Skeletal muscle satellite cell (primary cell): Measurements from ENCODE around the gene PCGF1.
A peak's percentile ranks its signal among the peaks of the same experiment; 100 is the strongest.

Experiments
- H3K27me3 ChIP-seq: 2 replicates; pipeline ENCODE4 v1.7.0; 2013; ENCODE audit warnings: low read length; ENCODE audit not compliant: control insufficient read depth, insufficient read depth
- H3K36me3 ChIP-seq: 2 replicates; pipeline ENCODE4 v1.7.0; 2013; ENCODE audit warnings: mild to moderate bottlenecking, control low read depth, low read length; ENCODE audit not compliant: insufficient read depth
- H3K4me1 ChIP-seq: 2 replicates; pipeline ENCODE4 v1.7.0; 2013; ENCODE audit warnings: low read length; ENCODE audit not compliant: control insufficient read depth, insufficient read depth
- H3K4me2 ChIP-seq: 2 replicates; pipeline ENCODE4 v1.7.0; 2013; ENCODE audit warnings: mild to moderate bottlenecking, low read length
- H3K4me3 ChIP-seq: 2 replicates; pipeline ENCODE4 v1.7.0; 2013; ENCODE audit warnings: low read length
- H3K9ac ChIP-seq: 2 replicates; pipeline ENCODE4 v1.7.0; 2013; ENCODE audit warnings: mild to moderate bottlenecking, low read depth, low read length, moderate library complexity
- H3K9me3 ChIP-seq: replicated peaks from 2 replicates; pipeline ENCODE4 v1.7.0; 2013; ENCODE audit warnings: mild to moderate bottlenecking, control low read depth, low read length

Gene PCGF1

GRCh38 chr2:74500578-74500946 lies 6.9 kb downstream of the PCGF1 start:
- Histone ChIP-seq H3K4me2 (no peak overlapping the region), H3K9ac (no peak overlapping the region), H3K4me3 (no peak overlapping the region), H3K9me3 (no peaks in the 10 kb centered on the region), H3K4me1 (peaks cover 51% of the 10 kb centered on the region), H3K36me3 (peaks cover 11% of the 10 kb centered on the region), H3K27me3 (peaks cover 41% of the 10 kb centered on the region)

DNA sequence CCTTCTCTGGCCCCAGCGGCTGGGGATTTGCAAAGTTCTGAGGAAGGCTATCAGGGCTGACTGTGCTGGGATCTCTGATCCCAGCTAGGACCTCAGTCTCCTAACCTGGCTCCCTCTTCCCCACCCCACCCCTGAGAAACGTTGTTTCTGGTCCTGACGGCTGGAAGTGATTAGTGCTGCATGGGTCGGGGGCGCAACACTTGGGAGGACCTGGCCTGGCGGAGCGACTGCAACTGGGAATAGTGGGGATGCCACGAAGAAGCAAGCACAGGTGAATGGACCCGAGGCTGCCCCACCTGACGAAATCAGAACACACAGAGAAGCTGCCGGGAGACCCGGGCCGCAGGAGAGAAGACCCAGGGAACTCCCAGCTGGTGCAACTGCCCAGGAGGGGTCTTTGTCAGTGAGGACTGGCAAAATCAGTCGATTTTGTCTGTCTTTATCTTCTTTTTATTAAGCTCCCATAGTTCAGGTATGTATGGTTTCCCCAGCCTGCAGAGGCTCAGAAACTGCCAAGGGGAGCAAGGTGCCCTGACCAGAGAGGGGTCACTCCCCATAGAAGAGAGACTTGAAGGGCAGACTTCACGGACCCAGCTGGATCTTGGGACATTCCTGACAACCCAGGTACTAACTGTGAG lies 7.4 kb downstream of the PCGF1 start:
- peaks cover 41% of the 10 kb centered on the region for H3K27me3 ChIP-seq
- no peak overlapping the region for H3K4me3 ChIP-seq
- H3K4me2 ChIP-seq: peak overlapping the region; percentile 95
- H3K9ac ChIP-seq: no peak overlapping the region
- H3K4me1 ChIP-seq: peaks cover 47% of the 10 kb centered on the region
- H3K9me3 ChIP-seq: no peaks in the 10 kb centered on the region
- H3K36me3 ChIP-seq: peaks cover 8% of the 10 kb centered on the region

- peaks cover 6% of the 10 kb centered on the region for H3K36me3 ChIP-seq
- H3K27me3 ChIP-seq: peaks cover 41% of the 10 kb centered on the region
- peak within 1 kb of the TSS; percentile 67 for H3K4me3 ChIP-seq
- H3K9ac ChIP-seq: peak within 1 kb of the TSS; percentile 7
- peak within 1 kb of the TSS; percentile 95 for H3K4me2 ChIP-seq
- H3K4me1 ChIP-seq: peaks cover 46% of the 10 kb centered on the region
- no peaks in the 10 kb centered on the region for H3K9me3 ChIP-seq
These were observed 8.1 kb downstream of the PCGF1 start, which contains the start of gene LBX2 for GRCh38 chr2:74499267-74499939. Gene LBX2, minus strand, starts transcription at chr2:74499603. Its CDS starts 66 bp downstream, at chr2:74499537.

GRCh38 chr2:74498500-74499266 lies 8.8 kb downstream of the PCGF1 start:
- Histone ChIP-seq H3K9ac (peak overlapping the region; percentile 7), H3K4me2 (peak overlapping the region; percentile 95), H3K4me3 (peak overlapping the region; percentile 67), H3K4me1 (peaks cover 42% of the 10 kb centered on the region), H3K27me3 (peaks cover 41% of the 10 kb centered on the region), H3K36me3 (peaks cover 13% of the 10 kb centered on the region), H3K9me3 (no peaks in the 10 kb centered on the region)

GRCh38 chr2:74497777-74498499 lies 9.6 kb downstream of the PCGF1 start:
- H3K36me3 ChIP-seq: peaks cover 20% of the 10 kb centered on the region
- no peak overlapping the region for H3K9ac ChIP-seq
- peaks cover 38% of the 10 kb centered on the region for H3K4me1 ChIP-seq
- peak overlapping the region; percentile 95 for H3K4me2 ChIP-seq
- no peaks in the 10 kb centered on the region for H3K9me3 ChIP-seq
- peaks cover 41% of the 10 kb centered on the region for H3K27me3 ChIP-seq
- peak overlapping the region; percentile 67 for H3K4me3 ChIP-seq

DNA sequence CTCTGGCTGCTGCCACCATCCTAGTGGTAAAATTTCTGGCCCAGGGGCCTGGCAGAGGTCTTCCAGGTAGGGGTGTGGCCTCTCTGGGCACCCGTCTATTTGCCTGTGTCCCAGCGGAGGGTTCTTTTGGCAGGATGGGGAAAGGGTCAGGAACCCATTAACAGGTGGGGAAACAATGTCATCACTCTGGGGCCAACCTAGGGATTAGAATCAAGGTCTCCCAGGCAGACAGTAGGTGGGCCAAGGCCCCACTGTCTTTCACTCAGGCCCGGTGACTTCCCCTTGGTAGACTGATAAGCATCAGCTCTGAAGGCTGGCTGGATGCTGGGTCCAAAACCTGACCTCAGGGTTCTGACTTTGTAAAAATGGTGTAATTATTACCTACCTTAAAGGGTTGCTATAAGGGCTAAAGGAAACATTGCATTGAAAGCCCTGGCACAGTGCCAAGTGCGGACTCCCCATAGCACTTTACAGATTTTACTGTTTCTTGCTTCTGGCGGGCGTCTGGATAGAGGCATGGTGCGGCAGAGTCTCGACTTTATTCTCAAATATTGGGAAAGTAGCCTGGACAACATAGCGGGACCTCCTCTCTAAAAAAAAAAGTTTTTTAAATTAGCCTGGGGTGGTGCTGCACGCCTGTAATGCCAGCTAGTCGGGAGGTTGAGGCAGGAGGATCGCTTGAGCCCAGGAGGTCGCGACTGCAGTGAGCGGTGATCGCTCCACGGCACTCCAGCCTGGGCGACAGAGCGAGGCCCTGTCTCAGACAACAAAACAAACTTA lies 10.3 kb downstream of the PCGF1 start:
- Histone ChIP-seq H3K4me2 (peak overlapping the region; percentile 95), H3K9ac (no peak overlapping the region), H3K4me3 (no peak overlapping the region), H3K9me3 (no peaks in the 10 kb centered on the region), H3K36me3 (peaks cover 26% of the 10 kb centered on the region), H3K27me3 (peaks cover 41% of the 10 kb centered on the region), H3K4me1 (peaks cover 31% of the 10 kb centered on the region)

DNA sequence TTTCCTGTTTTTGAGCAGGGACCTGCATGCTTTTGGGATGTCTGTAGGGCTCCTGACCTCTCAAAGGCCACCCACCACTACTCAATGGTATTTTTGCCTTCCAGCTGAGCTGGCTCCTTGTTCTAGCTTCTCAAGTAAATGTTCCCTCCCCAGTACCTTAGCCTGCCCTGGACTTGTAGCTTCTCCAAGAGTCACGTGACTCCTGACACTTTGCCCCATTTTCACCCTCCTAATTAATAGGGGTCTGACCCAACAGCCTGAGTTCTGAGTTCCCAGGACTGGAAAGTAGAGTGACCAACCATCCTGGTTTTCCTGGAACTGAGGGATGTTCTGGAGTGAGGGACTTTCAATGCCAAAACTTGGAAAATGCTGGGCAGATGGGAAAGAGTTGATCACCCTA lies 12.1 kb downstream of the PCGF1 start:
- no peak overlapping the region for H3K9ac ChIP-seq
- H3K4me3 ChIP-seq: no peak overlapping the region
- peaks cover 44% of the 10 kb centered on the region for H3K36me3 ChIP-seq
- H3K9me3 ChIP-seq: no peaks in the 10 kb centered on the region
- H3K4me2 ChIP-seq: no peak overlapping the region
- peaks cover 32% of the 10 kb centered on the region for H3K27me3 ChIP-seq
- H3K4me1 ChIP-seq: peaks cover 29% of the 10 kb centered on the region

DNA sequence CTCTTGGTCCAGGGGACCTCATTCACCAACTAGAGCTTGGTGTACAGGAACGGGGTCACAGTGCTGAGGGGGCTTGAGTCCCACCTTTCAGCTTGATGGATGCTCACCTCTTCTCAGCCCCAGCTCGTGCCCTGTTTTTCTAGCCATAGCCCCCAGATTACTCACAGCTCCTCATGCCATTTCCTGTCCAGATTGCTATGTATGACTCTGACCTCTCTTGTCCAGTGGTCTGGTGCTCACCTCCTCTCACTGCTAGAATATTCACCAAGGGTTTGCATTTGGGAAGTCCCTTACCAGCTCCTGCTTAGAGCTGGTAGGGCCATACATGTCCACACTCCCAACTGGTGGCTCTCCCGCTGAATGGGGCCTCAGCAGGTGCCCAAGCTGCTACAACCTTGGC lies 13.9 kb downstream of the PCGF1 start:
- H3K4me3 ChIP-seq: no peak overlapping the region
- peaks cover 15% of the 10 kb centered on the region for H3K27me3 ChIP-seq
- H3K9ac ChIP-seq: no peak overlapping the region
- H3K4me1 ChIP-seq: peaks cover 17% of the 10 kb centered on the region
- no peaks in the 10 kb centered on the region for H3K9me3 ChIP-seq
- peaks cover 46% of the 10 kb centered on the region for H3K36me3 ChIP-seq
- no peak overlapping the region for H3K4me2 ChIP-seq

DNA sequence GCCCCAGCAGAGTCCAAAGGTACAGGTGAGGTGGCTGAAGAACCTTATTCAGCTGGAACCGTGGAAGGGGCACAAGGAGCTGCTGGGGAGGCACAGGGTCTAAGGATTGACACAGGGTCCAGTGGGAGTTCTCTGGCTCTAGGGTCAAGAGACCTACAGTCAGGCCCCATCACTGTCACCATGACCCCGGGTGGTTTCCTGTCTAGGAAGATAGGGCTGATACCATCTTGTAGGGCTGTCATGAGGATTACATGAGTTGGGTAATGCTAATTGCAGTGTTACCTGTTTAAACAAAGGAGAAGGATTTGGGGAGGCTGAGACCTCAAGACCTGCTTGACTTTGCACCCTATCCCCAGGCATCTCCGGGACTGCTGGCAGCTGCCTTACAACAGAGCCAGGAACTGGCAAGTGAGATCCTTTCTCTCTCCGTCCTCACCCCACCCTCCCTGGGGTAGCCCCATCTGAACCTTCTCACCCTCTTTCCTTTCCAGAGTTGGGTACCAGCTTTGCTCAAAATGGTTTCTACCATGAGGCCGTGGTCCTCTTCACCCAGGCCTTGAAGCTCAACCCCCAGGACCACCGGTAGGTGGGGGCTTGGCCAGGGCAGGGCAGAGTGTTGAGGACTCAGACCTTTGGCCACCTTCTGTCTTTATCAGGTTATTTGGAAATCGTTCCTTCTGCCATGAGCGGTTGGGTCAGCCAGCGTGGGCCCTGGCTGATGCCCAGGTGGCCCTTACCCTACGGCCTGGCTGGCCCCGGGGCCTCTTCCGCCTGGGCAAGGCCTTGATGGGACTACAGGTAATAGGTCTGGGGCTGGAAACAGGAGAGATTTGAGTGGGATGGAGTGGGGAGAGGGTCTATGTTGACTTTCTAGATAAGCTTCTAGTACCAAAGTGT lies 15.6 kb downstream of the PCGF1 start:
- no peak overlapping the region for H3K4me2 ChIP-seq
- peaks cover 5% of the 10 kb centered on the region for H3K4me1 ChIP-seq
- no peak overlapping the region for H3K4me3 ChIP-seq
- no peaks in the 10 kb centered on the region for H3K27me3 ChIP-seq
- no peaks in the 10 kb centered on the region for H3K9me3 ChIP-seq
- H3K36me3 ChIP-seq: peaks cover 46% of the 10 kb centered on the region
- no peak overlapping the region for H3K9ac ChIP-seq

GRCh38 chr2:74489906-74490305 lies 17.6 kb downstream of the PCGF1 start:
- Histone ChIP-seq H3K4me2 (no peak overlapping the region), H3K4me3 (no peak overlapping the region), H3K4me1 (peaks cover 5% of the 10 kb centered on the region), H3K9me3 (no peaks in the 10 kb centered on the region), H3K9ac (no peak overlapping the region), H3K27me3 (no peaks in the 10 kb centered on the region), H3K36me3 (peaks cover 47% of the 10 kb centered on the region)
